NCI-H2107 (cell line): ENCODE measurements around the gene IFTAP.

ENCODE experiments used
- DNase-seq: peaks from one replicate; lab custom pipeline; 2025; lab: John Stamatoyannopoulos, UW

Gene IFTAP

DNA sequence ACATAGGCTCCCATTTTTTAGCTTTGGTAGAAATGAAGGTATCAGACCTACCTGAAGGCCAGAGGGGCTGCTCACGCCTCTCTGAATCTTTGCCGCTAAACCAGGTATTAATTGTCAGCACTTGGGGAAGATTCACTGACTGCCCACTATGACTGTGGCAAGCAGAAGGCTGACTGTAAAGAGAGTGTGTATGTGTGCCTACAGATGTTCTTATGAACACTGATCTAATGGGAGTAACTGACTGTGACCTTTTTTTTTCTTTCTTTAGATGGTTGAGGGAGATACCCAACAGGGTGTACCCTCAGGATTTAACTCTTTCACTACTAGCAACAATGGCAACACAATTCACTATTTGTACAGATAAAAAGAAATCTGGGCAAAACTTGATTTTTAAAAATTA lies 3.7 kb downstream of the IFTAP start, which contains the start of gene RAG2:
RAG2 (minus strand) TSS at position 186 of the 400 bp plus-strand sequence. CDS start 4,068 bp downstream, outside the sequence.
- no peak for DNase-seq

DNA sequence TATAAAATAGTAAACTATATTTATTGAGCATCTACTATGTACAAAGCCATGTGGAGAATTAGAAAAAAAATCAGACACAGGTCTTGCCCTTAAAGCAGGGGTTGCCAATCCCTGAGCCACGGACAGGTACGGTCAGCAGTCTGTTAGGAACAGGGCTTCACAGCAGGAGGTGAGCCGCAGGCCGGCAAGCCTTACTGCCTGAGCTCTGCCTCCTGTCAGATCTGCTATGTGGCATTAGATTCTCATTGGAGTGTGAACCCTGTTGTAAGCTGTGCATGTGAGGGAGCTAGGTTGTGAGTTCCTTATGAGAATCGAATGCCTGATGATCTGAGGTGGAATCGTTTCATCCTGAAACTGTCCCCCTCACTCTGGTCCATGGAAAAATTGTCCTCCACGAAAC lies 5.9 kb downstream of the IFTAP start:
- no peak for DNase-seq

DNA sequence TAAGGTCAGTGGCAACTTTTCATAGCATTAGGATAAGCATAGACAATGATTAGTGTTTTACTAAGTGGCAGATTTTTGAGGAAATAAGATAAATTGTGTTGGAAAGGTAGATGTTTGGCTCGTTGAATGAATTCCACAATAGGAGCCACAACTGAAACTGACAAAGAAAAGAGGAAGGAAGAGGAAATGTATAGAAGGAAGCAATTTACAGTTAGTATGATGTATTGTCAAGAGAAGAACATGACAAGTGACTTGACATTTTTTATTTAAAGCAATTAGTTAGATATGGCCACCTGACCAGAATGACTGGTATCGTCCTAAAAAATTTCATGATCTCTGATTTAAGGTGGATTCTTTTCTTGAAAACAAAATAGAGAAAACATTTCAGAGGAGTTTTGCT lies 6.9 kb downstream of the IFTAP start:
- no peak for DNase-seq

DNA sequence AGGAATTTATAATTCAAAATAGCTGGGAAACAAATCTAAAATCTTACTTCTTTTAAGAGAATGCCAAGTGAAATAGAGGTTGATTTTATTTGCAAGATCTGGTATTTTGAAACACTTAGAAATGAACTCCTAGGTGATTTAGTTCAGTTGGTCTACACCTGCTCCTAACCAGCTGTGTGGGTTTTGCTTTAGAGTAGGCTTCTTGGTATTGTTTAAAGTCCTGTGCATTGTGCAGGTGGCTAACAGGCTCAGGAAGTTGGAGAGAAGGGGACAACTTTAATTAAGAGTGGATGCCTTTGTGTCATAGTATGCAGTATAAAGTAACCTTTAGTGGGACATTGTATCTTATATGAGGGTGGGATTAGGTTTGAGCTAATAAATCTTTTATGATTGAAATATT lies 7.8 kb downstream of the IFTAP start:
- no peak for DNase-seq

DNA sequence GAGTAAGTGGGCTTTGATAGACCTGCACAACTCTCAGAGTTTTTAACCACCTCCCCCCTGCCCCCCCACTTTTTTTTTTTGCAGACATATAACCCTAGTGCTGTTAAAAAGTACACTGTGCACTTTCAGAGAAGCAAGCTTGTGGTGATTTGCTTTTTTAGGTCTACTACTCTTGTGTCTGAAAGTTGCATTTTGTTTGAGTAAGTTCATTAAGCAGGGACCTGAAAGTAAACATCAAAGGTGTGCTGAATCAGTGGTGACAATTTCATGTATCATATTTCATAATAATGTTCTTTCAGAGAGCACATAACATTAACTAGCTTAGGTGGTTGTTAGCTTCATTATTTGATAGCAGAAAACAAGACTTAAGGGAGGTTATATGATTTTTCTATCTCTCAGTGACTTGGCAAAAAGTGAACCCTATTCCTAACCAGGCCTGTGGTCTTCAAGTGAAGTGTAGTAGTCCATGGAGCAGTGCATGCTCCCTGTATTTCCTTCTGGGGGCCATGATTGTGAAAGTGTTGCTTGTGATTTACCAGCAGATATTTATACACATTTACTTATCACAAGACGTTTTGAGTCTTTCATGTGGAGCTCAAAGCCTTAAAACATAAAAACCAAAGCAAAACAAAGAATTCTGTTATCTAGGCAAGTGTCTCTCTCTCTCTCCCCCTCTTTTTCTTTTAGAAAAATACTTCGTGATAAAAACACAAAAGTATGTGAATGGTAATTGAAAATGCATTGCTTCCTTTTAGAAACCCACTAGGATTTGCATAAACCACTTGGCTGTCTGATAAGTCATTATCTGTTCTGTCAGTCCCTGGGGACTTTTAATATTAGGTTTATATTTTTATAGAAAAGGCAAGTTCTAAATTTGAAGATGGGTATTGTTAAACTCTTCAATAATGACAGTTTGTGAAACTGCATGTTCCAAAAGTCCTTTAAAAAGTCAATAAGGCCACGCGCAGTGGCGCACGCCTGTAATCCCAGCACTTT lies 11.2 kb downstream of the IFTAP start:
- no peak for DNase-seq

DNA sequence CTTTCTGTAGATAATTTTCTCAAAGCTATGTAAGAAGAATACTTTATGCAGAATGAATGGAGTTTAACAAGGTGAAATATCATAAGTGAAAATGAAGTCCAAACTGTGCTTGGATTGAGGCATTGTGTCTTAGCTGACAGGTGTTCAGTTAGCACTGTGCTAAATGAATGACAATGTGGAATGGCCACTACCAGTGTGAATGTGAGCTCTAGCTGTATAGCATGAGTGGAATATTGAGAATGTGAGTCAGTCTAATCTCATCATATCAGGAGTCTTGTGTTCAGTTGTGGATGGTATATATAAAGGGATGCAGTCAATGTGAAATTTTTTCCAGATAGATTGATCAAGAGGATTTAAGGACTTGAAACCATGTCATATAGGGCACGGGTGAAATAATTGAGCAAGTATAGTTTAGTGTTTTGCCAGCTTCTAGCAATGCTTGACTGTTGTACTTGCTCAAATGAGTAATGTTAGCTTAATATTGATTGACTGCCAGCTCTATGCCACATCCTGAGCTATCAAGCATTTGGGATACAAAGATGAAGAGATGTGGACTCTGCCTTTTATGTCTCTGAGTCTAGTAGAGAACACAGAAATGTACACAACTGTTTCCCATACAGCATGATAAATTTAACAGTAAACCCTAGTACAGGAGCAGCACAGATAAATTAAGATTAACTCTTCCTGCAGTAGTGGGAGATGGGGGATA lies 14.3 kb downstream of the IFTAP start:
- no peak for DNase-seq

DNA sequence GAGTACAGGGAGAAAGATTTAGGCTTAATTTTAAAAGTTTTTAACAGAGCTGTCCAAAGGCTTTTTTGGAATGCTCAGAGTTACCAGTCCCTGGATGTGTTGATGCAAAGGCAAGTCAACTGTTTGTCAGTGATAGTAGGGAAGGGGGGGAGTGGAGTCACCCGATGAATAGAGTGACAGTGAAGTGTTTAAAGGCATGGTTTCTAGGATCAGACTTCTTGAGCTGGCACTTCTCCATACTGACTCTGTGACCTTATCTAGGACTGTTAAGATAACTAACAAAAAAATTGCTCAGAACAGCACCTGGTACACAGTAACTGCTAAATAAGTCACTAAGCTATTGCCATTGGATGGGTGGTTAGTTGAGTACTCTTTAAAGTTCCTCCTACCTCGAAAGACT lies 15.1 kb downstream of the IFTAP start:
- no peak for DNase-seq

DNA sequence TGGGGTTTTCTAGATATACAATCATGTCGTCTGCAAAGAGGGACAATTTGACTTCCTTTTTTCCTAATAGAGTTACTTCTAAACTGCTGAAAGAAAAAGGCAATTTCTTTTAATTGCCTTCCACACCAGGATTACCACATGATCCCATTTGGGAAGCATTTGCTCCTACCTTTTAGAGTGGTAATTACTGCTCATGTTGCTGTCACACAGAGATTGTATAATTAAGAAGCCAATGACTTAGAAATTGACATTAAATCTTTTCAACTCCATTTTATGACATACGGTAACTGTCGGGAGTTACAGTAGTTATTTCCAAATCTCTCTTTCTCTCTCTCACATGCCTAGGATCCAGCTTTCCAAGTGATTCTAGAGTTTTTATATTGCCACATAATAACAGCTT lies 21.5 kb downstream of the IFTAP start:
- no peak for DNase-seq

DNA sequence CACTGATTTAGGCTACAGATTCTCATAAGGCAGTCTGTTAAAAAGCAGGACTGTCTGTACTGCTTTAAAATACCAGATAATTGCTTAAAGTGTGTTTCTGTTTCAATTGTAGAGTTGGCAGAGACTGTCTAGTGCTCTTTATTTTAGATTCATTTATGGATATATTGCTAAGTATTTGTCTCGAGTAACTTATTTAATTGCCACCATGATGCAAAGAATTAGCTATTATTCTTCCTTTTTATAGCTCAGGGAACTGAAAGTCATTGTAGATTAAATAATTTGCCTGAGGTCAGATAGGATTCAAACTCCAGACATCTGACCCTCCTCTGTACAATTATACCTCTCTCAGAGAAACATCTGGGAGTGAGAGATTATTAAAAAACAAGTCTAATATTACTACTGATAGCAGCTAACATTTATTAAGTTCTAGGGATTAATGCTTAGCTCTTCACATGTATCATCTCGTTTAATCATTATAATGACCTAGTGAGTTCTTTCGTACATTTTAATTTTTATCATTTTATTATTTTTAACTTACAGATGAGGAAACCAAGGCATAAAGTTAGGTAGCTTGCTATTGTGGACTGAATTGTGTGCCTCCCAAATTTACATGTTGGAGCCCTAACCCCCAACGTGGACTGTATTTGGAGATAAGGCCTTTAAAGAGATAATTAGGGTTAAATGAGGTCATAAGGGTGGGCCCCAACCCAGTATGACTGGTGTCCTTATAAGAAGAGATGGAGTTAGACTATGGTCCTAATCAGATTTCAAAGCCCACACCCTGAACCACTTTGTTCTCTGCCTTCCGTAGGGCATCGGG lies 23.5 kb downstream of the IFTAP start:
- DNase-seq, result no peak

DNA sequence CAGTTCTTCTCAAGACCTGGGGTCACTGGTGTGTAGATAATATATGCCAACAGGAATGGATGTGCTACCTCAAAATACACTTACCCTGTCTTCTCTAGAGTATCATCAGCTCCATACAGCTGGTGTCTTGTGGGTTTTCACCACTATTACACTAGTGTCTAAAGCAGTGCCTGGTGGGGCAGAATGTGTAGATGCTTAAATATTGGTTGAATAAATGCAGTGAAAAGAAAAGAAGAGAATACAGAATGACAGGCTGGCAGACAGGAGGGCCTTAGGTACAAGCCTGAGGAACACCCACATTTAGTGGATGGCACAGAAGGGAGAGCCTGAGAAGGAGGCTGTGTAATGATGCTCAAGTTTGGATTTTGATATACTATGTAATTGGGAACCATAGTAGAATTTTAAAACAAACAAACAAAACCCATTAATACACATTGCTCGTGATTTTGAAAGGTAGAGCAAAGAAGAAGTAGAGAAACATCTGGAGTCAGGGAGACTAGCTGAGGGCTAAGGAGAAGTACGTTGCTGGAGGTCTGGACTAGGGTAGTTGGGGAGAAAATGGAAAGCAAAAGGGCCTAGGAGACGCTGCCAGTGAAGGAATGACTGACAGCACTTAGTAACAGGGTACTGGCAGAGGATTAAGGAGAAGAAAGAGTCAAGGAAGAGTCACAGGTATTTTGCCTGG lies 24.2 kb downstream of the IFTAP start:
- no peak for DNase-seq

DNA sequence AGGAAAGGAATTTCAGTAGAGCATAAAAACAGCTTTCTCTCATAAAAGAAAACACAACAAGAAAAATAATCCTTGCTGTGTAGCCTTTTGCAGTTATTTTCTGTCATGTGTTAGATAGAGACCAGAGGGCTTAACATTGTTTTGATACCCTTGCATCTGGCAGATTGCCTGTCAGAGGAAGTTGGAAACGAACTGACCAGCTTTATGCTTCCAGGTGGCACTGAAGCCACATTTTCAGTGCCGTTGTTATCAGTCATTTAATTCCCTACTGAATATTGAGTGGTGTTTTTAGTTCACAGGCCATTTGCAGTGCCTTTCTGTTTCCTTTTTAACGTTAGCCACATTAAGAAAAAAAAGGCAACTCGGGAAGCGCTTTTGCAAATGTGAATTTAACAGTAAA lies 25.2 kb downstream of the IFTAP start:
- no peak for DNase-seq

DNA sequence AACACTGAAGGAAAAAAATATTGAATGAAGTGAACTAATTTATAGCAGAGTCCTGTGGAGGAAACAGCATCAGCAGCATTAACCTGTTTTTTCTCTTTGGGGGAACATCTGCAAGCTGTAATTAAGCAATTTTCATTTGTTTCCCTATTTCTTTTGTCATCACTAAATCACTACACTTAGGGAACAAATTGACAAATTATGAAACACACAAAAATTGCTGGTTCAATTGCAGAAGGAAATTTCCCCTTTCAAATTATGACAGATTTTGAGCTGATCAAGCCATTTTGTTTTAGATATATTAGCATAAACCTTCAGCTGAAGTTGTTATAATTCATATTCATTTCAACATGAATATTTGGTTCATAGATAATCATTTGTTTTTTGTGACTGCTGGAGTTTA lies 25.9 kb downstream of the IFTAP start:
- DNase-seq, result no peak

DNA sequence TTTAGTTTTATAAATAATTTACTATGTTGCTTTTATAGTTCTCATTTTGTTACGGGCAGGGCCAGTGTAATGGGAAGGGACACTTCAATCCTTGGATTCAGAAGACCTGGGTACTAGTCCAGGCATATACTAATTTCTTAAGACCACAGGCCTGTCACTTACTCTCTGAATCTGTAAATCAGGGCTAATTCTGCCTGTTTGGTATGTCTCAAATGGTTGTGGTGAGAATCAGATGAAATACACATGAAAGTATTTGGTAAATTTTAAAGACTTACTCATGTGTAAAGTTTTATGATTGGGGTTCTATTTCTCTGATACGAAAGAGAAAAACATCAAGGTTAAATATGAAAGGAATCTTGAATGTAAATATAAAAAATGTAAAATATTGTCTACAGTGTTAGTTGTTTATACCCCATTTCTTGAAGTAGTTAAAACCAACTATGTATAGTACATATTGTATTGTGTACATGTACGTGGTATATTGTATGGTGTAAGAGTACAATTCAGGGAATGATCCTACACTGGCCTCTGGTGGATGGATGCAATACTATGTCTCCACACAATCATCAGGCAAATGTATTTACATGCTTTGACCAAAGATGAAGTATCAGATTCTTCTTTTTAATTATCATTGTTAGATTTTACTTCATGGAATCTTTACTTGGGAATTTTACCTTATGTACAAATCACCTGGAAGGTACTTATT lies 28.3 kb downstream of the IFTAP start:
- peak; percentile 18 for DNase-seq

DNA sequence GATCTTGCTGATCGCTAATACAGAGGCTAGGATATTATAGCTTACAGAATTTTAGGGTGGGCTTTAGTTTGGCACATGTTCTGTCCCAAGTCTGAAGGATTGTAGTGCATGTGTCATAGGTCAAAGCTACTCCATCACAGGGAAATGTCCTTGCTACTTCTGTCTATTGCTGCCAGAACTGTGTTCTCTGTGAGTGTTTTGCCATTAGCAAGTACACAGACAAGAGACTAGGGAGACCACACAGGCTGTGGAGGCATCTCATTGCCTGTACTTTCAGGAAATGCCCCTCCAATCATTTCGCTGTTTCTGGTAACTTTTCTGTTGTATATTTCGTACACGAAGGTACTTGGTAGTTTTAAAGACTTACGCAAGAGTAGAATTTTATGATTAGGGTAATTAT lies 29.2 kb downstream of the IFTAP start:
- DNase-seq, result no peak

DNA sequence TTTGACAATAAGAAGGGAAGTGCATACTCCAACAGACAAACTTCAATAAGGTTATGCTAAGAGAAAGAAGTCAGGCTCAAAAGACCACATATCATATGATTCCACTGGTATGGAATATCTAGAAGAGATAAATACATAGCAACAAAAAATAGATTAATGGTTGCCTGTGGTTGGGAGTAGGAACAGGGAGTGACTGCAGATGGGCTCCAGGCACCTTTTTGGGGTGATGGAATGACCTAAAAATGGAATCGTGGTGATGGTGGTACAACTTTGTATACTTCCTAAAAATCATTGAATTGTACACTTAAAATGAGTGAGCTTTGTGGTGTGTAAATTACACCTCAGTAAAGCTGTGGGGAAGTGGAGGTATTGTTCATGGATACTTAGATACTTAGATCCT lies 32.7 kb downstream of the IFTAP start:
- DNase-seq, result no peak

DNA sequence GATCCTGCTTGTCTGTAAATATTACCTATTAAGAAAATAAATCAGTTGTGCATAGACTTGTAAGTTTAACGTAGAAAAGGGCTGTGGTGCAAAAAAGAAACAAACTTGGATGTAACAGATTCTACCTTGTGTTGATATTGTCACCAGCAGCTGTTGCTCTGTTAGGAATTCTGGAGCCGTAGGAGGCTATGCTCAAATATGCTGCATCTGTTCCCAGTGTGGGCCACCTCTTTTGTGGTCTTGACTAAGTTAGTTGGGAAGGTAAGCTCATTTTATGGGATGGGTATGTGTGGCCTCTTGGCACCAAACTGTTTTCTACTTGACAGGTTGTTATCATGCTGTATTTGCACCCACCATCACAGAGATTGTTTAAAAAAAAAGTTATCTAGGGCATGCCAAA lies 33.2 kb downstream of the IFTAP start:
- no peak for DNase-seq

DNA sequence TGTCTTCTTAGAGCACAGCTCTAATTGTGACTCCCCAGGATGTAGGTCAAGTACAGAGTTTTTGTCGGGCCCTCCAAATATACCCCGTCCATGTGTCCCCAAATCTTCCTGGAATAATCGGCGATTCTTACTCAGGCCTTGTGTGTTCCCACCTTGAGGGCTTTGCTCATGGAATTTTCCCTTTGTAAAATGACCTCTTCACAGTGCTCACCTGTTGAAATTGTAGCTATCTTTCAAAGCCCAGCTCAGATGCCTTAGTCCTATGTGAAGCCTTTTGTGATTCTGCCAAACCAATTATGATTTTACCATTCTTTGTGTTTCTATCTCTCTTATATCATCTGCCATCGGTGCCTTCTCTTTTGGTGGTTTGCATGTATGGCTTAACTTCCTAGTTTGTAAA lies 33.8 kb downstream of the IFTAP start:
- DNase-seq, result no peak

DNA sequence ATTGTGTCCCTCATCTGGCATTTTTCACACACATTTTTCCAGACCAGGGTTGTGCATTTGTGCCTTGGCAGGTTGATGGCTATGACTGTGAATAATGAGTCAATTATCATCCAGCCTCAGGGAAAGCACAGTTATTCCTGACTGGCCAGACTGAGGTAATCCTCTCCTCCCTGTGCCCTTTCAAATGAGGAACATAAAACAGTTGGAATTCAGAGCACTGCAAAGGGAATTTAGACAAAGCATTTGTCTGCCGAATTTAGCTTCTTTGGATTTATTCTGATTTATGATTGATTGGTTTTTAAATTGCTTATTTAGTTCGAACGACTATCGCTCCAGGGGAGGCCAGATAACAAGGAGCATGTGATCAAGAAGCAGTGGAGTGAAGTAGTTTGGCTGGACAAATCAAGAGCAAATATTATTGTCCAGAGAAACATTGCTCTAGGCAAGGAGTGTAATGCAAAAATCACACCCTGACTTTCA lies 34.5 kb downstream of the IFTAP start:
- no peak for DNase-seq

DNA sequence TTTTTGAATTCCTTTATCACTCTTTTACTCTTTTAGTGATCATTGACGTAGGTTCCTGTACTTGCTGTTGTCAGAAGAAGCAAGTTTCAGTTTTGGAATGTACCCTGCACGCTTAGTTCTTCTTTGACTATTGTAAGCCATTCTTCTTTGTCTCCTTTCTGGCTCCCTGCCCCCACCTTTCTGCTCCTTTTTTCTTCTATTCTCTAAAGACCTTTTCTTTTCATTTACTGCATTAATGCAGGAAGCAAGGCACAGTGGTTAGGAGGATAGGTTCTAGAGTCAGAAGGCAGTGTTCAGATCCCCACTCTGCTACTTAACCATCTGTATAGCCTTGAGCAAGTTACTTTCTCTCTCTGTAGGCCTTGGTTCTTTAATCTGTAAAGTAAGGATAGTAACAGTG lies 37.5 kb downstream of the IFTAP start:
- DNase-seq, result no peak

DNA sequence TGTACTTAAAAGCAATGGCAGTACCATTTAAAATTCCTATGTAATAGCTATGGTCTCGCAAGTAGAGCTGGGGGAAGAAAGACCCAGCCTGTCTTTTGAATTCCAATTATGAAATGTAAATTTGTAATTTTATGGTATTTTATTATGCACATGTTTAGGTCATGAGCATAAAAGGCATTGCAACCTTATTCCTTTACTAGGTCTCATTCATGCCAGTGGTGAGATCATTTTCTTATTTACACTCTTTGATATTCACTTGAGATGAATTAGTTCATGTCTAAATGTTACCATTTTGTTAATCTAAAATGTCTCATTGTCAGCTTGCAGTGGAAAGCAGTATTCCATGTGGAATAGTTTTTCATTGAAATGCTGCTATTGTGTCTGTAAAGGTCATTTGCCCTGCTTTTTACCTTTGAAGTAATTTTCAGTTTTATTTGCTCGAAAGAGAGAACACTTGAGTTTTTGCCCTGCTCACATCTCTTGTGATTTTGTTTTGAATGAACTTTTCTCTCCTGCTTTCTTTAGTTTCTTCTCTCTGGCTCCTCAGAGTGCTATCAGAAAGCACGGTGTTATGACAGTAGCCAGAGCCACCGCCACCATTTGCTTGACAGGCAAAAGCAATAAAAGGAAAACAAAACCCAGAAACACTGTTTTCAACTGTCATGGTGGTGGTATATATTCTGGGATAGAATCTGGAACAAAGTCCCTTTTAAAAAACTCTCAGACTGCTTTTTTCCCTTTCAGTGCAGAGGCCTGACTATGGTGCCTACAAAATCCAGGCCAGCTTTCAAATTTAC lies 41.0 kb downstream of the IFTAP start:
- DNase-seq, result no peak
